SH-SY5Y (cell line): Measurements from ENCODE around the gene MNAT1.

Experiments
- GATA2 ChIP-seq: IDR thresholded peaks from 2 replicates; pipeline ENCODE4 v1.6.1; 2011; ENCODE audit warnings: mild to moderate bottlenecking, low read depth, low read length
- GATA3 ChIP-seq: IDR thresholded peaks from 2 replicates; pipeline ENCODE4 v1.6.1; 2011; ENCODE audit warnings: low read depth, mild to moderate bottlenecking, low read length, moderate library complexity

DNA sequence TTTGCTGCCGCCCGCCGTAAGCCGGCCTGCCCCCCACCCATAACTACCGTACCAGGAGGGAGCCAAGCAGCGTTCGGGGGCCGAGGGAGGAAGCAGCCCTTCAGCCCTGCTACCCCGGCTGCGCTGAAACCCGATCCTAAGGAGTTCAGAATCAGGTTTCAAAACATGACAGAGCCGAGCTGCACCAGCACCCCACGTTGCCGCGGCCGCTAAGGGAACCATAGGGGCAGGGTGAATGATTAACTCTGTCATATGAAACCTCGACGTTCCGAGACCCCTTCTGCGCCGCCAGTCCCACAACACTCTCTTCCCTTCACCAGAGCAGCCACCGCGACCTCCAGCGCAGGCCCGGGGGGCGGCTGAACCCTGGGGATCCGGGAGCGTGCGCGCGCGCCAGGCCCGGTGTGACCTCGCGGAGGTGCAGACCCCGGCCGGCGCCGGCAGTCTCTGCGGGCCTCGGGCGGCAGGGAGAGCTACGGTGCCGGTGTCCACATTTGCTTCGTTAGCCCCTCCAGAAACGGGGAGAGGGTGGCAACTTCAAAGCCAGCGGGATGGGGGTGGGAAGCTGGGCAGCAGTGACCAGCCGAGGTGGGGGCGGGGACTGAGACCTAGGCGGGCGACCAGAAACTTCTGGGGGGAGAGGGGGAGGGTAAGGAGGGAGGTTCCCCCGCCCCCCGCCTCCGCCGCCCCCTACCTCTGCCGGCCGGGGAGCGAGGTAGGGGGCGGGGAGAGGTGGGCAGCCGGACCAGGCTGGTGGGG lies 12.0 kb upstream of the MNAT1 start:
- TF ChIP-seq GATA2 (no peak), GATA3 (no peak)
